Fibroblast of skin of left quadriceps (primary cell): ENCODE data around the gene ZMAT5.
"Not testable (repeated sequence)": the region's sequence is repeated elsewhere in the genome, so short reads cannot be mapped to it uniquely, and the experiment has no call there.

ENCODE experiments used
- DNase-seq, 2 experiments: peaks; one replicate each; pipeline ENCODE4 v3.0.0-alpha.2; 2013; ENCODE audit warnings: low read depth in 2 of 2

The ZMAT5 gene

DNA sequence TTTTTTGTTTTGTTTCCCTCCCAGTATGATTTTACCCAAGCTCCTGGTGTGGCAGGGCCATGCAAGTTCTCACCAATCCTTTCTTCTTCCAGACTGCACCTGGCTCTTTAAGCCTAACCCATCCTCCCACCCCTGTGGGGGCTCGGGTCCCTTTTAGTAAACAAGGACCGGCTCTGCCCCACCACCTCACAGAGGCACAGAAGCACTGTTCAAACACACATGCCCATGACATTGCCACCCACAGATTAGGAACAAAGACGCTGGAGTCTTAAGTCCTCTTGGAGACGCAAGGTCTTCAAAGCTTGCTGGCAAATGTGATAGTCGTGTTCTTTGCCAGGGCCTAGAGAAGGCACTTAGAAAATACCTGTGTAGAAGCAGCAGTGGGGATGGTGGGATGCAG is 19.2 kb upstream of the ZMAT5 start:
- no peak for DNase-seq

DNA sequence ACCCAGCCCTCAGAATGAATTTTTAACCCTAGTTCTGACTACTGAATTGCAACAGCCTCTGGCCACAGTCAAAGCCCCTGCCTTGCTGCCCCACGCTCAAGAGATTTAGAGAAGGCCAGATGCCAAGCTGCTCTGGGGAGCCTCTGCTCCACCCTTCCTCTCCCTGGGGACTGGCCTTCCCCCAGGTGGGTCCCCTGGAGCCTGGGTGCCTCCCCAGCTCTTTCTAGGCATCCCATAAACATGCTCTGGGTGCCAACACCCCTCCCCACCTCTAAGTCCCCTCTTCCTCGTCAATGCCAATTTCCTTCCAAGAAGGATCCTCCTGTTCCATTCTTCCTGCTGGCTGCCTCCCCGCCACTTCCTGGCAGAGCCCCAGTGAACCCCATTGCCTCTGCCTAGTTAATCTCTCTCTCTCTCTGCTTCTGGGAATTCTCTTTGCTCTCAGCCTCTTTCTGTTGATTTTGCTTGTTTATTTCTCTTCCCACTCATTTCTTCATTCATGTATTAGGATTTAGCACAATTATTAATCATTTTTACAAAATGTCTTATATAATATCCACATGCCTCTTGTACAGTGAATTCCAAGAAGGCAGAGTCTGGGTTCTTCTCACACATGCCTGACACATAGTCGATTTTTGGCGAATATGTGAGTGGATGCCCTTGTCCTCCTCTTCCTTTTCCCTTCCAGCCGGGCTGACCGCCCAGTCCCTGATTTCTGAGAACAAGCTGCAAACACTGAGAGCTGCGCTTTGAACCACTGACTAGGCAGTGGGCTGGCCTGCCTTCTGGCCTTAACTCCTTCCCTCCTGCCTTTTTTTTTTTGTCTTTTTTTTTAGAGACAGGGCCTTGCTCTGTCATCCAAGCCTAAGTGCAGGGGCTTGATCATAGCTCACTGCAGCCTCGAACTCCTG is 17.9 kb upstream of the ZMAT5 start:
- no peak for DNase-seq

DNA sequence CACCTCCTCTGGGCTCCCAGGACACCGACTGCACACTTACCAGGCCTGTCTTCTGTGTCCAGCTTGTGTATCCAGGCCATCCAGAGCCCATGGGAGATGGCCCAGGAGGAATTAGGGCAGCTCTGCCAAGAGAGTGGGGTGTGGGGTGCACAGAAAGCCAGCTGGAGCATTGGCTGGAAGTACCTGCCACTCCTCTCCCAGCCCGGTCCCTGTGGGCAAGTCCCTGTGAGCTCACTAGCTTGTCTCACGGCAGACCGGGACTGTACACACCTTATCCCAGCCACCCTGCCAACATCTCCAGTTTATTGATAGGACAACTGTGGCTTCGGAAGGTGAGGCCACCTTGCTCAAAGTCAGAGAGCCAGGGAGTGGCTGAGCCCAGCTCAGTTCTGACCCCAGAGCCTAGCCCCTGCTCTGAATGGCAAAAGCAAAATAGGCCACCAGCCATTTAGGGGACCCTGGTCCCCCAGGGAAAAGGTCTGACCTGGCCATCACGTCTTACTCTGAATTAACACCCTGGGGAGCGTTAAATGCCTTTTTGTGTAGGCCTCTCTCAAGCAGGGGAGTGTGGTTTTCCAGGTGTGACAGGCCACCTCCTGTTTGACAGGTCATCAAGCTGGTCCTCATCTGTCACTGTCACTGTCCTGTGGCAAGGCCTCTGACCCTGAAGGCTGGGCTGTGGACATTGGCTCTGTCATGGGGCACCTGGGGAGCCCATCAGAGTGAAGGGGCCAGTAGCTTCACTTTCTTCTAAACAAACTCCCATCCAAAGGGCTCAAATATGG is 15.4 kb upstream of the ZMAT5 start:
- no peak for DNase-seq

DNA sequence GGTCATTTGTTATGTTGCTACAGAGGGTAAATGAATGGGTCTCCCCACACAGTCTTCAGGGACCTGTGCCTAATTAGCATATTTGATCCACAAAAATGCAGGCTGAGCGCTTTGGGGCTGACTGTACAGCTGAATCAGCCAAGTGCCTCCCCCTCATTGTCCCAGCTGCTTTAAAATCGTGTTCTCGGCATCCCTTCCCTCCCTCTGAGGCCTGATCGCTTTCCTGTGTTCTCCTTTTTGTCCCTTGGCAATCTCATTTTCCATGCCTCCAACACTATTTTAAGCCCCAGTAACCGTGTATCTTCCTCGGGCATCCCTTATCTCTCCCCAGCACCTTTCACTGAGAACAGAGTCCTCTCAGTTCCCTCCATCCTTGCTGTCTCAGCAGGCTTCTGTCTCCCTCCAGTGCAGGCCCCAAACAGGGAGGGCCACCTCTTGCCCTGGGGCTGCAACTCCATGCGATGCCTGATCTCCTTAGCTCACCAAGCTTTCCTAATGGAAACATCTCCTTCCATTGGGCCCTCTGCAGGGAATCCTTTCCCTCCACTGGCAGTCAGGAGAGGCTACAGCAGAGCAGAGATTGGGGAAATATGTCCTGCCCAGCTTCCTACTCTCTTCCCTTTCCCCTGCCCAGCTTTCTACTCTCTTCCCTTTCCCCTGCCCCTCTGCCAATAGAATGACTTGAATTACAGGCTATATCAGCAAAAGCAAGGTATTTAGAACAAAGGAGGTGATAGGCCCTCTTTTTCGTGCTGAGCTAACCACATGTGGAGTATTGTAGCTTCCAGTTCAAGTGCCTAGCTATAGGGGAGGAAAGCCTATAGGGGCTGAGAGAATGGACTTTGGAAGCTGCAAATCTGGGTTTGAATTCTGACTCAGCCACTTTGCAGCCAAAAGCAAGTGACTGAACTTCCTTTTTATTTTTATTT is 14.2 kb upstream of the ZMAT5 start:
- peak; percentile 78 to 80 for DNase-seq

DNA sequence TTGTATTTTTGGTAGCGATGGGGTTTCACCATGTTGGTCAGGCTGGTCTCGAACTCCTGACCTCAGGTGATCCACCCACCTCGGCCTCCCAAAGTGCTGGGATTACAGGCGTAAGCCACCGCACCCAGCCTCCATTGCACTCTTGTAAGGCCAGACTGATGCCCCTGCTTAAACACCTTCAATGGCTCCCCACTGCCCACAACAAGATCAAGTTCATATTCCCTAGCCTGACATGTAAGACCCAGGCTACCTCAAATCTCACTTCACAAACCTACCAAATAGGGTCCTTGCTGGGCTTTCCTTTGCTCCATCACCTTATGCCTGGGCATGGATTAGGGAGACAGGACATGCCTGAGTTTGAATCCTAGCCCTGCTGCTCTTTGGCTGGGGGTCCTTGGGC is 13.4 kb upstream of the ZMAT5 start:
- DNase-seq, result no peak

DNA sequence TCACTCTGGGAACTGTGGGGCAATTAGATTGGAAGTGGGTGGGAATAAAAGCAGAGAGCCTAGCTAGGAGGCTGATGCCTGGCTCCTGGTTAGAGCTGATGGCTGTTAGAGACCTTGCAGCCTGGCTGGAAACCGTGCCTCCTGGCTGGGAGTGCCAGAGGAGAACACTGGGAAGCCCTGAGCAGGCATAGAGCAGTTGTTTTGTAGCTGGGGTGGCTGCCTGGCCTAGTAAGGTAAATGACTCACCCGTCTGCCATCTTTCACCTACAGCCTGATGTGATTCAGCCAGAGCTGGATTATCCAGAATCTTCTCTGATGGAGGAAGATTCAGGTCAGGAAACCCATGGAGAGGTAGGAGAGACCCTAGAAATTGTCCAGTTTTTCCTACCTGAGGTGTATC is 6.4 kb upstream of the ZMAT5 start:
- no peak for DNase-seq

DNA sequence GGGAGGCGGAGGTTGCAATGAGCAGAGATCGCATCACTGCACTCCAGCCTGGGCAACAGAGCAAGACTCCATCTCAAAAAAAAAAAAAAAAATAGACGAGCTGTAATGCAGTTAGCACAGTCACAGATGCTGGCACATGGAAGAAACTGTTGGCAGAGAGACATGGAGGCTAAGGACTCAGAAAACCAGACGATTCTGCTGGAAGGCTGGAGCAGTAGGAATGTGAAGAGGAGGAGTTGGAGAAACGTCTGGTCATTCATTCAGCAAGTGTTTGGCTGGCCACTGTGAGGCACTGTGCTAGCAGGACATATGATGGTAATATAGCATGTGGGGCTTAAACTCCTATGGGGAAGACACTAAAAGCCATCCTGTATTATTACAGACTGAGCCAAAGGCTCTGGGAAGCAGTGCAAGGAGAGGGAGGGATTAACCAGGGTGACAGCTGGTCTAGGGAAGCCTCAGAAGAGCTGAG is 5.4 kb upstream of the ZMAT5 start:
- peak; percentile 15 to 21 for DNase-seq

DNA sequence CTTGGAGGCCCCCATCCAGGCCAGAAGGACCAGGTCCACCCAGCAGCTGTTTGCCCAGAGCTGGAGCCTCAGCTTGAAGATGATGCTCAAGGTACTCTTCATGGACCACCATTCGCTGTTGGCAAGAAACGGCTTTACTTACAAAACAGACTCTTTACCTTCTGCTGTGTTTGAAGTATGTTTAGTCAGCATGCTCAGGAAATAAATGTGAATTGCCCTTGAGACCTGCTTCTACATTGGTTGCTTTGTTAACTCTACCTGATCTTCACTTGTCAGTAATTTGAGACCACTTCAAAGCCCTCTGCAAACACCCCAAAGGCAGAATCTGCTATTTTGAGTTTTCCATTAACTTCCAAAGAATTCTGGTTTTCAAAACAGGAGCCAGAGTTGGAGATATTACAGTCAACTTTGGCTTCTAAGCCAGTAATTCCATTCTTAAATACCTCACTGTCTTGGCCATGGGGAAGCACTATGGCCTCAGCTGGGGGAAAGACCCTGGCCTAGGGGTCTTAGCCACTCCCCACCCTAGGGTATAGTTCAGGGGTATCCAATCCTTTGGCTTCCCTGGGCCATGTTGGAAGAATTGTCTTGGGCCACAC is 3.0 kb upstream of the ZMAT5 start:
- no peak for DNase-seq

DNA sequence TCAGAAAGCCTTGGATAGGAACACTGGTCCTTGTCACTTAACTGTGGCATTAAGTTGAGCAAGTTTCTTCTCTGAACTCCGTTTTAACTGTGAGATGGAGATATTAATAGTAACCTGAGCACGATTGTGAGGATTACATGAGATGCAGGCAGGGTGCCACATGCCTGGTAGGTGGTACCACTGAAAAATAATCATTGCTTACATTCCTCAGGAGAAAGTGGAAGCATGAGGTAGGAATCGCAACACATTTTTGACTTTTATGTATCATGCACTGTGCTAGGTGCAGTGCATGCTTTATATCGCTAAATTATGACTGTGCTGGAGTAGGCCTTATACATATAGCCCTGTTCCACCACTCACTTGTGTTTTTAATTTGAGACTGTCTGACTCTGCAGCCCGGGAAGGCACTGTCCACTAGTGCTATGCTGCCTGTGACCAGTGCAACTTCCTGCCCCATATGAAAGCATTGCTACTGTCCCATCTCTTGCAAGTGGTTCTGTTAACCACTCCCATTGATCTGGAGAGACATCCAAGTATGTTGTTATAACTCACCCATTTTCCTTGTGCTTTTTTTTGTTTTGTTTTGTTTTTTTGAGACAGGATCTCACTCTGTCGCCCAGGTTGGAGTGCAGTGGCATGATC is 1.4 kb upstream of the ZMAT5 start:
- DNase-seq, result no peak

DNA sequence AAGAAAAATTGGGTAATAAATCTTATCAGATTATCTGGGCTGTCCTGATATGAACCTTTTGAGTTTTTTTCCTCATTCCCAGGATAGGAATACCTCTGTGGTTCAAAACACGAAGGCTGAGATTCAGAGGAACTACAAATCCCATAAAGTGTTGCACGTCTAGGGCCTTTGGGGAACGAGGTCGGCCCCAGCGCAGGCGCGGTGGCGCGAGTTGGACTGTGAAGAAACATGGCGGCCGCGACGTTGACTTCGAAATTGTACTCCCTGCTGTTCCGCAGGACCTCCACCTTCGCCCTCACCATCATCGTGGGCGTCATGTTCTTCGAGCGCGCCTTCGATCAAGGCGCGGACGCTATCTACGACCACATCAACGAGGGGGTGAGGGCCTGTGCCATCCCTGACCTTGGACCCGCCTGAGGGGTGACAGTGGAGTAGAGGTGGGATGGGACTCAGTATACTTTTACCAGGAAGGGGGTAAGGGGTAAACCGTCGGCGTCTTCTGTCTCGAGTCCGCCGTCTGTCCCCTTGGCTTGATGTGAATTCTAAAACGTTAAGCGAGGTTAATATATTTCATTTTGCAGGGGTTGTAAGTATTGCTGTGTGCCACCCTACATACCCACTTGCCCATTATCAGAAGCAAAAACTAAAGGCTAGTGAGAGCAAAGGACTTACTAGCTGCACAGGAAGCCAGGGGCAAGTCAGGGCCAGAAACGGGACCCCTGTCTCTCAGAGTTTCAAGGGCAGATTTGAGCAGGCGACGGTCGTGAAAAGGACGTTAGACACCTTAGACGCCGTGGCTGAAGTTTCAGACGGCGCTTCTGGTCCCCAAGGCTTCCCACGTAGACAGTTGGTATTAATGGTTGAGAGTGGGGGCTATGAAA is 604 bp upstream of the ZMAT5 start, which contains the start of gene UQCR10:
Gene UQCR10, plus strand, starts transcription at position 199 of the 881 bp plus-strand sequence. Its CDS starts 30 bp downstream, at position 229.
- DNase-seq, result peak; percentile 78 to 80

DNA sequence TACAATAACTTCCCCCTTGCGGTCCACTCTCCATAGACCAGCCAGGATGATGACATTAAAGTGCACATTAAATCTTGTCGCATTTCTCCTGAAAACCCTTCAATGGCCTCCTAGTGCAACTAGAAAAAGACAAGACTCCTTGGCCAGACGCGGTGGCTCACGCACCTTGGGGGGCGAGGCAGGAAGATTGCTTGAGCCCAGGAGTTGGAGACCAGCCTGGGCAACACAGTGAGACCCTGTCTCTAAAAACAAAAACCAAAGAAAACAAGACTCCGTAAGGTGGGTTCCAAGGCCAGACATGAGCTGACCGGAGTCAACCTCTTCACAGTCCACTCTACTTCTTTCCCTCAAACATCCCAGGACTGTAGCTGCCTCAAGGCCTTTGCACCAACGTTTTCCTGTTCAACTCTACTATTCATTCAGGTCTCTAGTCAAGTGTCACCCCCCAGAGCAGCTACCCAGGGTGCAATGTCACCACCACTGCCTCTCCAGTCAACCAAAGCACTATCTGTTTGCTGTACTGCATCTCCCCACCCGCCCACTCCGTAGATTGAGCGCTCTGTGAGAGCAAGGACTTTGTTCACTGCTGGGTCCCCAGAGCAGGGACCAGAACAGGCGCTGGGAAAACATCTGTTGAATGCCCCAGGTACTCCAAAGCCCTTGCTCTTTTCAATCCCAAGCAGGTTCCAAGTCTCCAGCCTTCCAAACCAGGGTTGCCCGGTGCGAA is 739 bp downstream of the ZMAT5 start:
- no peak for DNase-seq

DNA sequence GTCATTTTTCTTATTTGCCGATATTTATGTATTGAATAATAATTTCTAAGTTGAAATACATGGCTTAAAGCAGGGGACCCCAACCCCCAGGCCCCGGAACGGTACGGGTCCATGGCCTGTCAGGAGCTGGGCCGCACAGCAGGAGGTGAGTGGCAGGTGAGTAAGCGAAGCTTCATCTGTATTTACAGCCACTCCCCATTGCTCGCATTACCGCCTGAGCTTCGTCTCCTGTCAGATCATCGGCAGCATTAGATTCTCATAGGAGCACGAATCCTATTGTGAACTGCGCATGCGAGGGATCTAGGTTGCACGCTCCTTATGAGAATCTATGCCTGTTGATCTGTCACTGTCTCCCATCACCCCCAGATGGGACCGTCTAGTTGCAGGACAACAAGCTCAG is 4.5 kb downstream of the ZMAT5 start:
- no peak for DNase-seq

DNA sequence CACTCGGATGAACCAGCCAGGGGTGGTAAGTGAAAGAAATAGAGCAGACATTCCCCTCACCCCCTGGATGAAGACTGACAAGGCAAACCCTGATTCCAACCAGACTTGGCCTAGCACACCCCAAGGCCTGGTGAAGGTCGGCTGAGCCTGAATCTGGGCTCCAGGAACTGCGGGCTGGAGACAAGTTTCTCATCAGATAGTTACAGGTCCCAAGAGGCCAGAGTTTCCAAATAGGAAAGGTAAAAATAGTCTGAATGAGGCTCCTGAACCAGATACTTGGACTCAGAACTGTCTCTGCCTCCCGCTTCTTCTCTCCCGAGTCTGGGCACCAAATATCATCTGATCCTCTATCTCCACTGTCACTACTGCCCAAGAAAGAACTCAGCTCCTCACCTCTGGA is 7.8 kb downstream of the ZMAT5 start:
- no peak for DNase-seq

DNA sequence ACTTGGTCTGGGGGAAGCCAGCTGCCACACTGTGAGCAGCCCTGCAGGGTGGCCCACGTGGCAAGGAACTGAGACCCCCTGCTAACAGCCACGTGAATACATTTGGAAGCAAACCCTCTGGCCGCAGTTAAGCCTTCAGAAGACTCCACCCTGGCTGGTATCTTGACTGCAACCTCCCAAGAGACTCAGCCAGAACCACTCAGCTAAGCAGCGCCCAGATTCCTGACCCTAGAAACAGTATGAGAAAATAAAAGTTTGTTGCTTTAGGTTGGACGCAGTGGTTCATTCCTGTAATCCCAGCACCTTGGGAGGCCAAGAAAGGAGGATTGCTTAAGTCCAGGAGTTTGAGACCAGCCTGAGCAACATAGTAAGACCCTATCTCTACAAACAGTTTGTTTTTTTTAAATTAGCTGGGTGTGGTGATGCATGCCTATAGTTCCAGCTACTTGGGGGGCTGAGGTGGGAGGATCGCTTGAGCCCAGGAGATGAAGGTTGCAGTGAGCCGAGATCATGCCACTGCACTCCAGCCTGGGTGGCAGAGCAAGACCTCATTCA is 8.7 kb downstream of the ZMAT5 start:
- no peak for DNase-seq

DNA sequence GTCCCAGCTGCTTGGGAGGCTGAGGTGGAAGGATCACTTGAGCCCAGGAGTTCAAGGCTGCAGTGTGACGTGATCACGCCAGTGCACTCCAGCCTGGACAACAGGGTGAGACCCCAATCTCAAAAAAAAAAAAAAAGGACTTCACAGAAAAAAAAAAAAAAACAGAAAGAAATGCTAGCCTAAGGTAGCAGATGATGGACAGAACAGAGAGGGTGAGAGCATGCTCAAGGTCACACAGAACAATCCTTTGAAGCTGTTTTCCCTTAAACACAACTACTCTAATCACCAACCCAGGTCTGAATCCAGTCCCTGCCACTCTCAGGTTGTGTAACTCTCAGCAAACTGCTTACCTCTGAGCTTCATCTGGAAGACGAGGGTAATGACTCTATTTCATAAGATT is 9.7 kb downstream of the ZMAT5 start:
- no peak for DNase-seq

DNA sequence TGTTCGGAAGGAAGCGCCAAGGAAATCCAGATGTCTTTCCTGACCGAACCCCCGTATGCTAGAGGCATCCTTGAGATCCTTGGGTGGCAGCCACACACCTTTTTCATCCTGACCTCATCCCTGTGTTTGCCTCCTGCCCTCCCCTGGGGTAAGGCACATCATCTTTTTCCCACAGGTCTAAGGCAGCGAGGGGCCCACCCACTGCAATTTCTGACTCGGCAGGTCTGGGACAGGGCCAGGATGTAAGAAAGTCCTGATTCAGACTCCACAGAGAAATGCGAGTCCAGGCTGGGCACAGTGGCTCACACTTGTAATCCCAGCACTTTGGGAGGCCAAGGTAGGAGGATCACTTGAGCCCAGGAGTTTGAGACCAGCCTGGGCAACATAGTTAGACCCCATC is 10.5 kb downstream of the ZMAT5 start:
- no peak for DNase-seq

DNA sequence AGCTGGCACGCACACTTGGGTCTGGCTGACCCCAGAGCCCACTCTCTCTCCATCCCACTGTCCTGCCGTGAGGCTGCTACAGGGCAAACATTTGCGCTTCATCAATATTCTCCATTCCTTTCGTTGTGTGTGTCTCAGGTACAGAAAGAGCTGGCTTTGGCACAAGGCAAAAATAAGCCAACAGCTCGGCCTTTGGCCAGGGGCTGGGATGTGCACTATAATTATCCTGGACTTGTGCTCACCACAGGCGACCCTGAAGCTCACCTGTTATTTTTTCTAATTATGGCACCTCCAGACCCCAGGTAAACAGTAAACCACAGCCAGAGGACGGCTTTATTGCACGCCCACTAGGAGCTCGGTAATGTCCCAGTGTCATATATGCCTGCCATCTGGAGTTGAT is 10.9 kb downstream of the ZMAT5 start:
- DNase-seq, result no peak

DNA sequence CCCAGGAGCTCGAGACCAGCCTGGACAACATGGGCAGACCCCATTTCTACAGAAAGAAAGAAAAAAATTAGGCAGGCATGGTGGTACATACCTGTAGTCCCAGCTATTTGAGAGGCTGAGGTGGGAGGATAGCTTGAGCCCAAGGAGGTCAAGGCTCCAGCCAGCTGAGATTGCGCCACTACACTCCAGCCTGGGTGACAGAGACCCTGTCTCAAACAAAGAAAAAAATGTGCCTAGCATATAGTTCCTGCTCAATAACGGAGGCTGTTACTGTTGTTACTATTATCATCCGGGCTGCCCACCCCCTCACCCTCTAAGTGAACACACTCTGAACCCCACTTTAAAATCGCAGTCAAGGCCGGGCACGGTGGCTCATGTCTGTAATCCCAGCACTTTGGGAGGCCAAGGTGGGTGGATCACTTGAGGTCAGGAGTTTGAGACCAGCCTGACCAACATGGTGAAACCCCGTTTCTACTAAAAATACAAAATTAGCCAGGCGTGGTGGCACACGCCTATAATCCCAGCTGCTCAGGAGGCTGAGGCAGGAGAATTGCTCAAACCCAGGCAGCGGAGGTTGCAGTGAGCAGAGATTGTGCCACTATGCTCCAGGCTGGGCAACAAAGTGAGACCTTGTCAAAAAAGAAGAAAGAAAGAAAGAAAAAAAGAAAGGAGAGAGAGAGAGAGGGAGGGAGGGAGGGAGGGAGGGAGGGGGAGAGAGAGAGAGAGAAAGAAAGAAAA is 12.0 kb downstream of the ZMAT5 start:
- DNase-seq, result not testable (repeated sequence)
